HG02610 (cell line): ENCODE data around the gene TUBAL3.

Experiments used
- ATAC-seq: cut with Tn5 transposase; IDR thresholded peaks from one replicate; pipeline ENCODE4 v1.9.1; 2021; ENCODE audit warnings: mild to moderate bottlenecking, moderate library complexity; ENCODE audit not compliant: unreplicated experiment

Gene TUBAL3

DNA sequence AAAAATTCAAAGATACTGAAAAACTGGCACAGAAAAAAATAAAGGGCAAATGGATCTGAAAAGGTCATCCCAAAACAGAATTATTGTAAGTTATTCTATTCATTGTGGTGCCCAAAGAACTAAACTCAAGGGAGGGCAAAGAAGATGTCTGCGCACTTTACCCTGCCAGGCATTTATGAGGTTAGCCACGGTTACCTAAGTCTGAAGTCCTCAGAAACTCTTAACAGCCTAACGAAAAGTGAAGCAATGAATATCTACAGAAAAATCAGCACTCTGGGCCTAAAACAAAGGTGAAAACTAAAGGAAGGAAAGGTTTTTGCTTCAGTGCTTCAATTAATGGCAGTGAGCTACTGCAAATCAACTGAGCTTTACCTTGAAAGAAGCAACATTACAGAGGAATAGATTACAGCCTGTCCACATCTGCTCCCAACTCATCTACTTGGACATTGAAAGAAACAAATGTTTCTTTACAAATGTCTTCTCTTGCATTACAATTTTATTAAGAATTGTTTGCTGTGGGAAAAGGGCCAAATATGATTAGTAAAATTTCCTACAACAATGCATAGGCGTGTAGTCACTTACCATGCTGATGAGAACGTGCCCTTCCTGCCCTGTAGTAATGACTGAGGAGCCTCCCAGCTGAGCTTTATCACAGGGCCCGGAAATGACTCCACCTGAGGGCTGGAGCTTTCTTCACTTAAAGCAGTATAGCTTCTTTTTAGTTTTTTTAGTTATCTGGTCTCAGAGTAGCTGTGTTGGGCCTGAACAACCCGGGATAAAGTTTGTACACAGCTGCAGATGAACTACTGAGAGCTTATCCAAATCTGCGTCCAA is at the start of gene TUBAL3:
TSS of gene TUBAL3 (minus strand) at position 621 of the 834 bp plus-strand sequence. CDS start at position 585, 36 bp downstream.
- no peak for ATAC-seq

GRCh38 chr10:5453749-5454489 is 49.3 kb upstream of the TUBAL3 start:
- ATAC-seq: no peak

DNA sequence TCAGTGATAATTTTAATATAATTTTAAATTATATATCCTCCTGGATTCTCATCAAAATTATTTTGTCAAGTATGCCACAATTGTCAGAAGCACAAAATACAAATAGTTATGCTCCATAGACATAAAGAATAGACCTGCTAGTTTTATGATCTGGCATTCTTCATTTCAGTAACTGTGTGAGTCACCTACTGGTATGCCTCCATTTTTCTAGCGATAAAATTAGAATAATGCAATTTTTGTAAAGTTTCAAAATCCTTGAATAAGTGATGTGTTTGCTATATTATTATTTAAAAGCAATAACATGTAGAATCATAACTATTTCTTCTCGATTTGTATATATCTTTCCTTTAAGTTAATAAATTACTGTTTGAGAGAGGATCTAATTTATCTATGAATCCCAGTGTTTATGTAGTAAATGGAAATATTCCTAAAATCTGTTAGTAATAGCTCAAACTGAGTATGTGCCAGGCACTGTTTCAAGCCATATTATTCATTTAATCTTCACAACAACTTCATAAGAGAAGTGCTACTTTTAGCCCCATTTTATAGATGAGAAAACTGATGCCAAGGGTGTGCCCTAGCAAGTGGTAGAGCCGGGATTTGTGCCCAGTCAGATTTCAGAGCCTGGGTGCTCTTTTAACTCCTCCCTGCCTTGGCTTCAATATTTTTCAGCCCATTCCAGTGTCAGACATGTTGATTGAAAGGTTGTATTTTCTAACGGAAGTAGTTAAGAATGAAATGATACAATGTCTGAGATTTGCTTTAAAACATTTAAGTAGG is 46.2 kb upstream of the TUBAL3 start:
- ATAC-seq: no peak

GRCh38 chr10:5449823-5450222 is 45.2 kb upstream of the TUBAL3 start:
- no peak for ATAC-seq

DNA sequence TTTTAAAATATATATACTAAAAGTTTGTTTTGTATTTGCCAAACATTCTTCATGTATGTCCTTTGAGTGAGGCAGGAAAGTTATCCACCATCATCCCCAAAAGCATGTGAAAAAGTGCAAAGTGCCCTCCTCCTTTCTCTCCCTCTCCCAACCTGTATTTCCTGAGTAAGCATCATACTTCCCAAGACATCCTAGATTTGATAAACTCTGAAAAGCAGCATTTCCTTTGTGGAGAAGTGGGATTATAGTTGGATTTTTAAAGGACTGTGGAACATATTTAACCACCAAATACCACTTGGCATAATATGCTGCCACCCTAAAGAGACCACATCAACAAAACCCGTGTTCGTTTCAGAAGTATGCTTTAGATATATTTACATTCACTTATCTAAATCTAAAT is 44.6 kb upstream of the TUBAL3 start:
- ATAC-seq: no peak

- no peak for ATAC-seq
These were observed 43.8 kb upstream of the TUBAL3 start for GRCh38 chr10:5448333-5449001.

GRCh38 chr10:5447611-5448071 is 43.0 kb upstream of the TUBAL3 start:
- ATAC-seq: peak; percentile 64

DNA sequence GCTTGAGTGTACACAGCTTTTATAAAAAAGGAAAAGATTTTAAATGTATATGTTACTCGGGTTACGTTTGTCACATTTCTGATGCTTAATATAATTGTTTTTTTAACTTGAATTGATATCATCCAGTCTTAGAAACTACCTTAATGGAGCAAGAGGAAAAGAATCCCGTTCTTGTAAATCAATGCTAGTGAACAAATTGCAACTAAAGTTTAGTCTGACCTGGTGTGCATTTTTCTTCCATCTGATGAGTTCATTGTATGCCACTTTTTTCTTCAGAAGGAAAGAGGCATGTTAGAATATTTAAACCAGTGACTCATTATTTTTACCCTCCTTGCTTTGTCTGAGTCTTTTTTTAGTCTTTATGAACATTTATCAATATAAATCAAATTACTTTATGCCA is 42.4 kb upstream of the TUBAL3 start:
- ATAC-seq: no peak

- peak; percentile 40 for ATAC-seq
These were observed 41.8 kb upstream of the TUBAL3 start for GRCh38 chr10:5446390-5446926.

GRCh38 chr10:5445006-5445405 is 40.4 kb upstream of the TUBAL3 start:
- no peak for ATAC-seq

- peak; percentile 85 for ATAC-seq
These were observed 38.8 kb upstream of the TUBAL3 start for GRCh38 chr10:5443429-5443828.

GRCh38 chr10:5442990-5443370 is 38.4 kb upstream of the TUBAL3 start:
- peak; percentile 23 for ATAC-seq

GRCh38 chr10:5442065-5442989 is 37.7 kb upstream of the TUBAL3 start:
- no peak for ATAC-seq

DNA sequence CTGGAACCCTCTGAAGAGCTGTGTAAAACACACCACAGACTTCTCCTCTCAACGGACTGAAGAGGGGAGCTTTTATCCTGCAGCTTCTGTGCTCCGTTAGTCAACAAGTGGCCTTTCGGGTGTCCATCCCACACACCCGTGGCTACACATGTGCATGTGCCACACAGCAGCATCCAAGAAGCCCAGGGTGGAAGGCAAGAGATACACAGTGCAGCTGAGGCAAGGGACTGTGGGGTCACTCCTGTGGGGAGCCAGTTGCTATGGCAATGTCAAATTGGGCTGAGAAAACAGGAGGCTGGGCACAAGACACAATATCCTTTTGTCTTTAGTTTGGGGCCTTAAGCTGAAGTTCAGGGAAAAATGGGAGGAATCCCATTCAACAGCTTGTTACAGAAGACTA is 36.5 kb upstream of the TUBAL3 start:
- no peak for ATAC-seq

- ATAC-seq: no peak
These were observed 35.6 kb upstream of the TUBAL3 start for GRCh38 chr10:5440206-5440605.

DNA sequence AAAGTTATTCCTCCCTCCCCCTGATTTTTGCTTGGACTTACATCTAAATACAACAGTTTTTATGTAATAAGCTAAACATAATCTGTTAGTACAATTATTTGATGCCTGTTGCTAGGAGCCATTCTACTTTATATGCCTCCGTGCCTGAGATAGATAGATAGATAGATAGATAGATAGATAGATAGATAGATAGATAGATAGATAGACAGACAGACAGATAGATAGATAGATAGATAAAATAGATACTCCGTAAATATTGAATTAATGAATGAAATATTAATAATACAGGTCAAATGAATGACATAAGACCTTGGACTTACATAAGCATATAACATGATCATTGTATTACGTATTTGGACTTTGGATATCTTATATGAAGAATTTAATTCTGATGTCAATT is 30.7 kb upstream of the TUBAL3 start:
- ATAC-seq: no peak

GRCh38 chr10:5434017-5434753 is 29.6 kb upstream of the TUBAL3 start:
- ATAC-seq: peak; percentile 74

GRCh38 chr10:5433182-5433581 is 28.6 kb upstream of the TUBAL3 start:
- no peak for ATAC-seq

DNA sequence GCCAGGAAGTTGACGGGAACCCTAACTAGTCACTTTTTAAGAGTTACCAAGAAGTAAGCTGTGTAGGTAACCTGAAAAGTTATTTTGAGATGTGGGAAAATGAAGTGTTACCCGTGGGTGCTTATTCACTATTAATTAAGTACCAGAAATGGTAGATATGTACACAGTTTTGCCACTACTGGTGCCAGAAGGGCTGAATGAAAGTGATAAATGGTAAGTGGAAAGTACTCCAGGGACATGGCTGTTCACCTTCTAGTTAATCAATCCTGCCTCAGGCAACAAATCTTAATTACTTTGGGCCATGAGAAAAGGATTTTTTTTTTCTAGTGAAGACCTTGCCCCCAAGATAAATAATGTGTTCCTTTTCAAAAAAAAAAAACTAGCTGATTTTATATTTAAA is 23.5 kb upstream of the TUBAL3 start:
- no peak for ATAC-seq
